ENCODE measurements around the gene EGR4. TPM values are rescaled to one million over a fixed set of nuclear protein-coding genes. Genes with fewer than 3 reads are reported as not detected.

Gene EGR4
- total and polyA plus RNA-seq, 2 of the 4 experiments (the other 2 are of a cell fraction): not detected

GRCh38 chr2:73259276-73259675 is 34.1 kb downstream of the EGR4 start:
- no peak for ATAC-seq (ENCODE audit: low read depth)
- Histone ChIP-seq H3K18ac (ENCODE audit: low read depth, low read length) (no peak overlapping the region), H4K20me1 (ENCODE audit: insufficient read depth, low read length) (peaks cover 8% of the 10 kb centered on the region), H3K4me2 (ENCODE audit: low read depth, low read length) (no peak overlapping the region), H3K9me1 (ENCODE audit: insufficient read depth, low read length) (peaks cover 7% of the 10 kb centered on the region; the same call in 1 of the 2 replicates), H3K36me3 (ENCODE audit: control insufficient read depth, insufficient read depth, low read length) (peaks cover 12% of the 10 kb centered on the region), H3K14ac (replicated peaks; ENCODE audit: low read depth, low read length) (no peak overlapping the region), H2AFZ (replicated peaks; ENCODE audit: low read length, poor library complexity) (no peak overlapping the region), H2AK5ac (ENCODE audit: low read depth, low read length) (no peak overlapping the region), H4K8ac (ENCODE audit: low read depth in 2 of 2, low read length in 2 of 2) (no peak overlapping the region), H3K4me3 (ENCODE audit: insufficient read depth, low read depth, low read length) (no peak overlapping the region), H2BK5ac (ENCODE audit: low read depth, low read length, poor library complexity, severe bottlenecking) (no peak overlapping the region), H2BK15ac (ENCODE audit: low read depth, low read length) (no peak overlapping the region), H3K9ac (ENCODE audit: low read depth, low read length) (no peak overlapping the region), H3K4ac (ENCODE audit: low read depth, low read length) (no peak overlapping the region), H3K27me3 (ENCODE audit: control insufficient read depth, insufficient read depth, low read length) (no peaks in the 10 kb centered on the region), H3K23ac (ENCODE audit: low read depth, low read length) (no peak overlapping the region), H3K4me1 (ENCODE audit: control insufficient read depth, insufficient read depth, low read length) (no peaks in the 10 kb centered on the region), H3K27ac (ENCODE audit: insufficient read depth, low read length) (no peak overlapping the region), H3K9me3 (ENCODE audit: control insufficient read depth, insufficient read depth, low read length) (no peaks in the 10 kb centered on the region), H4K5ac (ENCODE audit: low read depth, low read length) (no peak overlapping the region), H3K79me1 (ENCODE audit: low read depth in 1 of 2, low read length in 2 of 2) (no peaks in the 10 kb centered on the region), H2AK9ac (replicated peaks; ENCODE audit: low read depth, low read length, poor library complexity) (no peak overlapping the region), H2BK120ac (ENCODE audit: low read depth, low read length) (no peak overlapping the region), H2BK20ac (ENCODE audit: low read depth, low read length) (no peak overlapping the region), H4K91ac (ENCODE audit: insufficient read depth, low read depth, low read length) (no peak overlapping the region), H3K56ac (ENCODE audit: extremely low read depth, insufficient read depth, low read length) (no peak overlapping the region)
- intact Hi-C loops (cut with micrococcal nuclease): no loop called here
- ChIA-PET CTCF (no interaction called here), POLR2A (ENCODE audit: unreplicated experiment) (no interaction called here)
- 29% methylated on average over 1 of the region's 8 CpGs; no CpG with 5 or more reads in 1 of the 2 experiments for WGBS, 2 experiments (ENCODE audit: extremely low coverage in 2 of 2, insufficient read length in 1 of 2)
- TF ChIP-seq RFX5 (IDR thresholded peaks at IDR 0.05; ENCODE audit: low read depth, low read length) (no peak), CHD1 (IDR thresholded peaks at IDR 0.05; ENCODE audit: low read depth, low read length) (no peak), NFE2L2 (IDR thresholded peaks at IDR 0.05; ENCODE audit: low read depth, low read length) (no peak), BHLHE40 (IDR thresholded peaks at IDR 0.05; ENCODE audit: low read depth, low read length) (no peak), RAD21 (IDR thresholded peaks at IDR 0.05; ENCODE audit: low read length) (no peak), POLR2A (IDR thresholded peaks at IDR 0.05; ENCODE audit: low read depth, low read length) (no peak)
- TF ChIP-seq, protein P1, sequence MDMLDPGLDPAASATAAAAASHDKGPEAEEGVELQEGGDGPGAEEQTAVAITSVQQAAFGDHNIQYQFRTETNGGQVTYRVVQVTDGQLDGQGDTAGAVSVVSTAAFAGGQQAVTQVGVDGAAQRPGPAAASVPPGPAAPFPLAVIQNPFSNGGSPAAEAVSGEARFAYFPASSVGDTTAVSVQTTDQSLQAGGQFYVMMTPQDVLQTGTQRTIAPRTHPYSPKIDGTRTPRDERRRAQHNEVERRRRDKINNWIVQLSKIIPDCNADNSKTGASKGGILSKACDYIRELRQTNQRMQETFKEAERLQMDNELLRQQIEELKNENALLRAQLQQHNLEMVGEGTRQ (IDR thresholded peaks at IDR 0.05; ENCODE audit: low read depth, low read length): no peak
- TF ChIP-seq, protein P2, sequence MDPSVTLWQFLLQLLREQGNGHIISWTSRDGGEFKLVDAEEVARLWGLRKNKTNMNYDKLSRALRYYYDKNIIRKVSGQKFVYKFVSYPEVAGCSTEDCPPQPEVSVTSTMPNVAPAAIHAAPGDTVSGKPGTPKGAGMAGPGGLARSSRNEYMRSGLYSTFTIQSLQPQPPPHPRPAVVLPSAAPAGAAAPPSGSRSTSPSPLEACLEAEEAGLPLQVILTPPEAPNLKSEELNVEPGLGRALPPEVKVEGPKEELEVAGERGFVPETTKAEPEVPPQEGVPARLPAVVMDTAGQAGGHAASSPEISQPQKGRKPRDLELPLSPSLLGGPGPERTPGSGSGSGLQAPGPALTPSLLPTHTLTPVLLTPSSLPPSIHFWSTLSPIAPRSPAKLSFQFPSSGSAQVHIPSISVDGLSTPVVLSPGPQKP (IDR thresholded peaks at IDR 0.05; ENCODE audit: borderline replicate concordance, low read depth, low read length): no peak
- TF ChIP-seq, protein P3, sequence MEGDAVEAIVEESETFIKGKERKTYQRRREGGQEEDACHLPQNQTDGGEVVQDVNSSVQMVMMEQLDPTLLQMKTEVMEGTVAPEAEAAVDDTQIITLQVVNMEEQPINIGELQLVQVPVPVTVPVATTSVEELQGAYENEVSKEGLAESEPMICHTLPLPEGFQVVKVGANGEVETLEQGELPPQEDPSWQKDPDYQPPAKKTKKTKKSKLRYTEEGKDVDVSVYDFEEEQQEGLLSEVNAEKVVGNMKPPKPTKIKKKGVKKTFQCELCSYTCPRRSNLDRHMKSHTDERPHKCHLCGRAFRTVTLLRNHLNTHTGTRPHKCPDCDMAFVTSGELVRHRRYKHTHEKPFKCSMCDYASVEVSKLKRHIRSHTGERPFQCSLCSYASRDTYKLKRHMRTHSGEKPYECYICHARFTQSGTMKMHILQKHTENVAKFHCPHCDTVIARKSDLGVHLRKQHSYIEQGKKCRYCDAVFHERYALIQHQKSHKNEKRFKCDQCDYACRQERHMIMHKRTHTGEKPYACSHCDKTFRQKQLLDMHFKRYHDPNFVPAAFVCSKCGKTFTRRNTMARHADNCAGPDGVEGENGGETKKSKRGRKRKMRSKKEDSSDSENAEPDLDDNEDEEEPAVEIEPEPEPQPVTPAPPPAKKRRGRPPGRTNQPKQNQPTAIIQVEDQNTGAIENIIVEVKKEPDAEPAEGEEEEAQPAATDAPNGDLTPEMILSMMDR (conservative IDR thresholded peaks at IDR 0.05; ENCODE audit: low read depth, low read length): no peak
- dilution Hi-C loops (cut with HindIII; ENCODE audit: low sequenced_read_pairs, unreplicated experiment): no loop called here
- no peak for DNase-seq
- BruUV-seq (replicated peaks): no TSS peak
- in situ Hi-C loops (cut with MboI; ENCODE audit: low sequenced_read_pairs): no loop called here

Measured in IMR-90 (cell line).